Aorta (tissue), 5 donors: ENCODE data around the gene CACNB3. TPM values are rescaled to one million over a fixed set of nuclear protein-coding genes. Genes with fewer than 3 reads are reported as not detected.

Experiments
- ATAC-seq: fragments of 200-7000 bp; cut with Tn5 transposase; one replicate; pipeline ENCODE4 v1.9.1; 2022; ENCODE audit warnings: moderate library complexity; ENCODE audit not compliant: low FRiP score
- DNase-seq, 2 donors: peaks; one replicate each; pipeline ENCODE4 v3.0.0-alpha.2; 2020
- H3K27ac ChIP-seq, 2 donors: one replicate each; pipeline ENCODE4 v1.5.1; 2013; ENCODE audit warnings: low read length in 2 of 2, mild to moderate bottlenecking in 2 of 2, moderate library complexity in 2 of 2, control low read depth in 1 of 2, inconsistent platforms in 1 of 2, low read depth in 1 of 2
- H3K27me3 ChIP-seq, 2 donors: one replicate each; pipeline ENCODE4 v1.6.1; 2013; ENCODE audit warnings: control low read depth in 1 of 2, low read length in 1 of 2, mild to moderate bottlenecking in 1 of 2, moderate library complexity in 1 of 2; ENCODE audit not compliant: insufficient read depth in 2 of 2, control insufficient read depth in 1 of 2
- H3K36me3 ChIP-seq, 2 donors: one replicate each; pipeline ENCODE4 v1.6.1; 2013; ENCODE audit warnings: control low read depth in 1 of 2, low read length in 1 of 2, mild to moderate bottlenecking in 1 of 2; ENCODE audit not compliant: insufficient read depth in 2 of 2, control insufficient read depth in 1 of 2
- H3K4me1 ChIP-seq, 2 donors: one replicate each; pipeline ENCODE4 v1.6.1; 2013; ENCODE audit warnings: low read length in 2 of 2, control low read depth in 1 of 2, mild to moderate bottlenecking in 1 of 2, moderate library complexity in 1 of 2; ENCODE audit not compliant: insufficient read depth in 2 of 2, control insufficient read depth in 1 of 2
- H3K4me3 ChIP-seq, 2 donors: one replicate each; pipeline ENCODE4 v1.5.1; 2013; ENCODE audit warnings: low read length in 2 of 2, control low read depth in 1 of 2, mild to moderate bottlenecking in 1 of 2
- H3K9me3 ChIP-seq: one replicate; pipeline ENCODE4 v1.6.1; 2013; ENCODE audit warnings: mild to moderate bottlenecking, low read length; ENCODE audit not compliant: control insufficient read depth
- WGBS, 2 donors: extraction: QIAGEN DNeasy Blood & Tissue Kit; methylation state at CpG; one replicate each; pipeline ENCODE4 v1.1.7; 2013; 5-methylcytosine and 5-hydroxymethylcytosine counted together
- intact Hi-C, 2 donors: fragments of 100-400 bp; cut with DNase I; formaldehyde crosslinking; loops; one replicate each; pipeline versions ENCODE4 v1.14.2 to v1.15.0; 2022
- polyA plus RNA-seq, 2 donors: library from polyadenylated mRNA; stranded (reverse); fragments of 200-250 nt; gene quantifications; one replicate each; pipeline ENCODE4 v1.2.3, GENCODE V29; 2013
- total RNA-seq, 2 donors: library from RNA; stranded (reverse); fragmentation: NEBNext Ultra II Directional; extraction: Animal tissue kit (Norgen Biotek cat#: 25700); gene quantifications; one replicate each; pipeline ENCODE4 v1.2.1, GENCODE V29; 2021
- donor health status: healthy with polysubstance abuse.
- donor health status: Bipolar disorder and iron deficiency.
- donor health status: DM: no; HTN: no; CAD: no.
- donor health status: DM: no; HTN: no; CAD: no.
- donor health status: DM: yes; HTN: yes; CAD: no.

Gene CACNB3
- total and polyA plus RNA-seq, 4 donors = 7.3 to 39.3 (median 25.6) TPM

GRCh38 chr12:48786591-48787544 lies 31.4 kb upstream of the CACNB3 start:
- ATAC-seq (peak; percentile 5), DNase-seq (peak in 1 of 2 donors; percentile 66)
- intact Hi-C loops = no loop called here
- peaks cover 0 to under 1% of the 10 kb centered on the region in 2 donors for H3K4me1 ChIP-seq
- H3K36me3 ChIP-seq = peaks cover 0 to 4% of the 10 kb centered on the region in 2 donors
- no peak overlapping the region for H3K4me3 ChIP-seq
- H3K27ac ChIP-seq = peak overlapping the region; percentile 88 to 92
- H3K27me3 ChIP-seq = no peaks in the 10 kb centered on the region
- 11 to 13% methylated on average over 7 of the region's 7 CpGs for WGBS, 2 donors
- no peaks in the 10 kb centered on the region for H3K9me3 ChIP-seq

DNA sequence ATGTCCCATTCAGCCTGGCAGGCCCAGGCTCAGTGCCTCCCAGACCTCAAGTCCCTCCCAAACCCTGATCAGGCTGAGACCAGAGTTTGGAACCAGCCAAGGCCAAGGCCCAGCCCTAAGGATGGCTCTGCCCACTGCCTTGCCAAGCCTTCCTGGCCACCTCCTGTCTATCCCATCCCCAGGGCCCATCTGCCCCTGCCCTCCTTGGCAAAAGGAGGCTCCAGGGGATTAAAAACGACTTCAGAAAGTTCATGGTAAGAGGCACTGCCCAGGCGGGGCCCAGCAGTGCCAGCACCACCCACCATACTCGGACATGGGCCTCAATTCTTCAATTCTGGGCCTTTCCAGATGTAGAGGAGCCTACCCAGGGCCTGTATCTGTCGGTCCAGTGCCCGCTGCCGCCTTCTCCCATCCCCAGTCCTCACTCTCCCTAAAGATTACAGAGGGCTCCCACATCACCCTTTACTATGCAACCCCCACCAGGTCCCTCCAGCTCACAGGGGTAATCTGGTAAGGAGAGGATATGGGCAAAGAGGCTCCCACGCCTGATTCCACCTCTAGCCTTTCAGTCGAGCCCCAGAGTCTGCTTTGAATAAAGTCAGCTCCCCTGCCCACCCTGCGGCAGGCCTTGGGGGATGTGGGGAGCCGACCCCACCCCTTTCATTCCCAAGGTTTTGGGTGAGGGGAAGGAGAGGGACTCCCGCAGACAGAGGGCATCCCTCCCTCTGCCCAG lies 30.3 kb upstream of the CACNB3 start:
- 1 to 4% methylated on average over 11 of the region's 11 CpGs for WGBS, 2 donors
- no peaks in the 10 kb centered on the region for H3K4me1 ChIP-seq
- ATAC-seq (peak; percentile 58), DNase-seq (no peak)
- H3K27me3 ChIP-seq = no peaks in the 10 kb centered on the region
- H3K27ac ChIP-seq = peak overlapping the region; percentile 88 to 92
- peak overlapping the region; percentile 93 to 98 for H3K4me3 ChIP-seq
- no peaks in the 10 kb centered on the region for H3K9me3 ChIP-seq
- intact Hi-C loops = no loop called here
- H3K36me3 ChIP-seq = no peaks in the 10 kb centered on the region

GRCh38 chr12:48788524-48788853 lies 29.8 kb upstream of the CACNB3 start:
- intact Hi-C loops = no loop called here
- no peaks in the 10 kb centered on the region for H3K4me1 ChIP-seq

DNA sequence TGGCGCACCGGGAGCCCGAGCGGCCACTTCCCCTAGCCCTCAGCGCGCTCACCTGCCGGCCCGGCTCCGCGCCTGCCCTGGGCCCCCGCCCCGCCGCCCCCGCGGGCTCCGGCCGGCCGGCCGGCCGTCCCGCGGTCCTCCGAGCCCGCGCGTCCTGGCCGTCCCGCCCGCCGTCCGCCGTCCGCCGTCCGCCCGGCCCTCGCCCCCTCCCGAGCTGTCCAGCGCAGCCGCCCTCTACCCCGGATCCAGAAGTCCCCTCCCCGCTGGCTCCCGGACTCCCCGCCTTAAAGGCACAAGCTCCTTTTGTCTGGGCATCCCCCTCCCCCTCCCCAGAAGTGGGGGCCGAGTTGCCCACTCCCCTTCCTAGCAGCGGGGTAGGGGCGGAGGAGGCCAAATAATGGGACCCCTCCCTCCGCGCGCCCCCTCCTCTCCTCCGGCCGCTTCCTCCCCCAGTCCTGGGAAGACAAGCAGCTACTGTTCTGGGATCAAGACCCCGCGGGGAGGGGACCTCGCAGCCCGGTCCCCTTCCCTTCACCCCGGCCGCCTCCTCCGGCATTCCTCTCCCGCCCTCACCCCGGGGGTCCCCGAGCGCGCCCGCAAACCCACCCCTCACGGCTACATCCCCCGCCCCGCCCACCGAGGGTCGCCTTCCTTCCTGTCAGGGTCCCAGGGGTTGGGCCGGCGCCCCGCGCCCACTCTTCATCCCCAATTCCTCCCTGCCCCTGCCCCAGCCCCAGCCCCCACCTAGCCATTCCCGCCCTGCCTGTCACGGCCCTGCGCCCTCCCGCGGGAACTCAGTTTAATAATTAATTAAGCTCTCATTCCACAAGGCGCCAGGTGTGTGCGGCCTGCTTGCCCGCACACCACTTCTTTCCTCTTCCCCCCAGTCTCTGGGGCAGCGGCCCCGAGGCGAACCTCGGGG lies 29.2 kb upstream of the CACNB3 start, which contains the start of gene ADCY6:
Gene ADCY6 (minus strand): TSS at position 236 of the 922 bp plus-strand sequence. CDS start 5,655 bp downstream, outside the sequence.
- Histone ChIP-seq H3K4me1 (no peaks in the 10 kb centered on the region), H3K27ac (peak within 1 kb of the TSS; percentile 88 to 92), H3K36me3 (no peaks in the 10 kb centered on the region), H3K9me3 (no peaks in the 10 kb centered on the region), H3K4me3 (peak within 1 kb of the TSS; percentile 93 to 98), H3K27me3 (no peaks in the 10 kb centered on the region)
- peak; percentile 85 for ATAC-seq
- intact Hi-C loops = no loop called here
- peak; percentile 86 to 93 for DNase-seq
- WGBS, 2 donors = 1% methylated on average over 64 to 86 of the region's 86 CpGs

More at GRCh38 chr12:48788524-48788853, 29.8 kb upstream of the CACNB3 start:
- DNase-seq (no peak), ATAC-seq (peak; percentile 19)
- Histone ChIP-seq H3K27me3 (no peaks in the 10 kb centered on the region), H3K27ac (peak overlapping the region; percentile 88 to 92), H3K9me3 (no peaks in the 10 kb centered on the region), H3K36me3 (no peaks in the 10 kb centered on the region), H3K4me3 (peak overlapping the region; percentile 93 to 98)
- WGBS, 2 donors = 0% methylated on average over 21 to 25 of the region's 25 CpGs

DNA sequence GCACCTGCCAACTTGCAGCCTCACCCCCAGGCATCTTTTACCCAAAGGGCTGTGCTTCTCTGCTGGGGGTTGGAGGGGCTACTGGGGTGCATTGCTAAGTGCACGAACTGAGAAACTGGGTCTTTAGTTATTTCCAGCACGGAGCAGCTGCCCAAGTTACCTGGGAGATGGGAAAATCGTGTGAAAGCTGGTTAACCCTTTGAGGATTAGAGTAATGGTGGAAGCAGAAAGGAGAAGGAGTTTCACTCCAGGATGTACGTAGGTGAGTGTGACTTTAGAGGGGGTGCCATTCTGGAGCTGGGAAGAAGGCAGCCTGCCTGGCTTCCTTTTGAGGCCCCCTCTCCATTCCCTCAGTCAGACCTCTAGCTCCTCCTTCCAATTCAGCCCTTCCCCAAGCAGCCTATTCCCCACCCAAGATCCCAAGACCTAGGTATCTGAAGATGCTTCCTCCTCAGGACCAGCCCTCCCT lies 28.4 kb upstream of the CACNB3 start:
- intact Hi-C loops = no loop called here
- H3K4me3 ChIP-seq = peak overlapping the region; percentile 93 to 98
- H3K4me1 ChIP-seq = no peaks in the 10 kb centered on the region
- H3K27ac ChIP-seq = no peak overlapping the region
- no peaks in the 10 kb centered on the region for H3K27me3 ChIP-seq
- ATAC-seq (no peak), DNase-seq (no peak)
- no peaks in the 10 kb centered on the region for H3K36me3 ChIP-seq
- WGBS, 2 donors = 11 to 14% methylated on average over 4 of the region's 4 CpGs
- no peaks in the 10 kb centered on the region for H3K9me3 ChIP-seq

DNA sequence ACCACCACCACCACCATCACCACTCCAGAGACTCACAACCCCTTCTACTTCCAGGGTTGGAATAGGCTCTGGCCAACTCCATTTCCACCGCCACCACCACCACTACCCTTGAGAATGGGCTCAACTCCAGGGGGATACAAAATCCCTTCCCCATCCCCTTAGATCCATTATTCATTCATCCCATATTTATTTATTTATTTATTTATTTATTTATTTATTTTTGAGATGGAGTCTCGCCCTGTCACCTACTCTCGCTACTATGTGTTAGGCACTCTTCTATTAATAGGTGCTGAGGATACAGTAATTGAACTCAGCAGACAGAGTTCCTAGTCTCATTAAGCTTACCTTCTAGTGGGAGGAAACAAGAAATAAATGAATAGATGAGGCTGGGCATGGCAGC lies 24.6 kb upstream of the CACNB3 start:
- intact Hi-C loops = no loop called here
- H3K9me3 ChIP-seq = no peaks in the 10 kb centered on the region
- ATAC-seq = no peak
- H3K27me3 ChIP-seq = no peaks in the 10 kb centered on the region
- no peak overlapping the region for H3K4me3 ChIP-seq
- H3K27ac ChIP-seq = no peak overlapping the region
- no peaks in the 10 kb centered on the region for H3K36me3 ChIP-seq
- 93 to 94% methylated on average over 3 of the region's 3 CpGs for WGBS, 2 donors
- no peaks in the 10 kb centered on the region for H3K4me1 ChIP-seq
- no peak for DNase-seq

DNA sequence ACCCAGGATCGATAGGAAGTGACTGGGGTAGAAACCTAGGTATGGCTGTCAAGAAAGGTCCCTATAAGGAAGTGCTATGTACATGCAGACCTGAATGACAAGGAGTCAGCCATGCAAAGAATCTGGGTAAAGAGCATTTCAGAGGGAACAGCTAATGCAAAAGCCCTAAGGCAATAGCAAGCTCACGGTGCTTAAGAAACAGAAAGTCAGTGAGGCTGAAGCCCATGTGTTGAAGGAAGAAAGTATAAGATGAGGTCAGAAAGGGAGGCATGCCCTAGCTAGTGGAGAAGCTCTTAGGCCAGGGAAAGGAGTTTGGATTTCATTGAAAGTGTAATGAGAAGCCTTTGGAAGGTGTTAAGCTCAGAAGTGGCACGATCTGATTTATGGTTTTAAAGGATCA lies 23.4 kb upstream of the CACNB3 start:
- Histone ChIP-seq H3K27ac (no peak overlapping the region), H3K27me3 (no peaks in the 10 kb centered on the region), H3K36me3 (no peaks in the 10 kb centered on the region), H3K4me1 (no peaks in the 10 kb centered on the region), H3K4me3 (no peak overlapping the region), H3K9me3 (no peaks in the 10 kb centered on the region)
- intact Hi-C loops = no loop called here
- ATAC-seq (no peak), DNase-seq (no peak)
- 88 to 94% methylated on average over 3 of the region's 3 CpGs for WGBS, 2 donors
